GM23338 (cell line): ENCODE data around the gene SEC16B. TPM values are rescaled to one million over a fixed set of nuclear protein-coding genes. Genes with fewer than 3 reads are reported as not detected.

Experiments used
- ATAC-seq: fragments of 200-7000 bp; cut with Tn5 transposase; 3 replicates; pipeline ENCODE4 v1.9.1; 2020
- DNase-seq: peaks from one replicate; pipeline ENCODE4 v3.0.0-alpha.2; 2015; ENCODE audit warnings: low spot score
- H2AFZ ChIP-seq: fragments of 200-600 bp; sonication (generic); 2 replicates; pipeline ENCODE4 v1.8.0; 2016; ENCODE audit warnings: antibody characterized with exemption, mild to moderate bottlenecking, moderate library complexity
- H3F3A ChIP-seq: fragments of 200-600 bp; sonication (generic); replicated peaks from 2 replicates; pipeline ENCODE4 v1.8.0; 2017; ENCODE audit warnings: antibody characterized with exemption, mixed run types, low read depth
- H3K27ac ChIP-seq: fragments of 200-600 bp; sonication (generic); 2 replicates; pipeline ENCODE4 v1.6.1; 2016; ENCODE audit warnings: low read depth
- H3K27me3 ChIP-seq: fragments of 200-600 bp; sonication (generic); 2 replicates; pipeline ENCODE4 v1.8.0; 2016; ENCODE audit warnings: mild to moderate bottlenecking, mixed run types, moderate library complexity; ENCODE audit not compliant: insufficient read depth
- H3K36me3 ChIP-seq: fragments of 200-600 bp; sonication (generic); 2 replicates; pipeline ENCODE4 v1.8.0; 2016; ENCODE audit warnings: mild to moderate bottlenecking; ENCODE audit not compliant: insufficient read depth
- H3K4me1 ChIP-seq: fragments of 200-600 bp; sonication (generic); 2 replicates; pipeline ENCODE4 v1.8.0; 2016; ENCODE audit warnings: mild to moderate bottlenecking, moderate library complexity; ENCODE audit not compliant: insufficient read depth
- H3K4me2 ChIP-seq: fragments of 200-600 bp; sonication (generic); 2 replicates; pipeline ENCODE4 v1.7.1; 2017; ENCODE audit warnings: mixed run types
- H3K4me3 ChIP-seq: fragments of 200-600 bp; sonication (generic); 2 replicates; pipeline ENCODE4 v1.6.1; 2016; ENCODE audit warnings: mixed run types
- H3K79me2 ChIP-seq: fragments of 200-600 bp; sonication (generic); replicated peaks from 2 replicates; pipeline ENCODE4 v1.8.0; 2017; ENCODE audit warnings: mild to moderate bottlenecking; ENCODE audit not compliant: insufficient read depth
- H3K9me2 ChIP-seq: fragments of 200-600 bp; sonication (generic); 2 replicates; pipeline ENCODE4 v1.8.0; 2017; ENCODE audit not compliant: insufficient read depth
- H4K20me1 ChIP-seq: fragments of 200-600 bp; sonication (generic); replicated peaks from 2 replicates; pipeline ENCODE4 v1.8.0; 2017; ENCODE audit warnings: mild to moderate bottlenecking; ENCODE audit not compliant: insufficient read depth
- H3K27ac Mint-ChIP-seq: 2 replicates; pipeline ENCODE4 v1.8.0; 2020; ENCODE audit warnings: inconsistent platforms, mild to moderate bottlenecking, moderate library complexity, mixed read lengths
- H3K27me3 Mint-ChIP-seq: 3 replicates; pipeline ENCODE4 v1.8.0; 2022; ENCODE audit warnings: low read depth, mild to moderate bottlenecking, moderate library complexity, mixed read lengths, inconsistent platforms; ENCODE audit not compliant: insufficient read depth, poor library complexity
- H3K36me3 Mint-ChIP-seq: 3 replicates; pipeline ENCODE4 v1.8.0; 2021; ENCODE audit warnings: low read depth, mild to moderate bottlenecking, inconsistent platforms, moderate library complexity, mixed read lengths
- H3K4me1 Mint-ChIP-seq: 3 replicates; pipeline ENCODE4 v1.8.0; 2020; ENCODE audit warnings: mild to moderate bottlenecking, inconsistent platforms, mixed read lengths
- H3K4me3 Mint-ChIP-seq: 3 replicates; pipeline ENCODE4 v1.8.0; 2021; ENCODE audit warnings: moderate library complexity, mild to moderate bottlenecking, inconsistent platforms, mixed read lengths
- H3K9me3 Mint-ChIP-seq: 3 replicates; pipeline ENCODE4 v1.8.0; 2020; ENCODE audit warnings: moderate library complexity, mild to moderate bottlenecking, inconsistent platforms, mixed read lengths
- CREB1 ChIP-seq: fragments of 250-450 bp; sonication (Bioruptor Pico); IDR thresholded peaks from 2 replicates; pipeline ENCODE4 v1.5.0; 2020; ENCODE audit warnings: low read depth, mild to moderate bottlenecking, moderate library complexity
- EZH2phosphoT487 ChIP-seq: fragments of 200-600 bp; sonication (generic); IDR thresholded peaks from one replicate; pipeline ENCODE4 v1.8.1; 2018; ENCODE audit warnings: antibody characterized with exemption; ENCODE audit not compliant: unreplicated experiment
- JUNB ChIP-seq: IDR thresholded peaks from one replicate; pipeline ENCODE4 v1.6.1; 2016; ENCODE audit warnings: antibody characterized with exemption; ENCODE audit not compliant: unreplicated experiment
- NANOG ChIP-seq: IDR thresholded peaks from 2 replicates; pipeline ENCODE4 v1.6.1; 2016; ENCODE audit warnings: antibody characterized with exemption, borderline replicate concordance
- STAT1 ChIP-seq: IDR thresholded peaks from one replicate; pipeline ENCODE4 v1.6.1; 2016; ENCODE audit warnings: antibody characterized with exemption; ENCODE audit not compliant: unreplicated experiment
- ZNF114 ChIP-seq: fragments of 250-450 bp; sonication (Bioruptor Pico); IDR thresholded peaks from 2 replicates; pipeline ENCODE4 v1.5.0; 2020; ENCODE audit warnings: mild to moderate bottlenecking, moderate library complexity
- ZNF331 ChIP-seq: fragments of 250-450 bp; sonication (Bioruptor Pico); IDR thresholded peaks from 2 replicates; pipeline ENCODE4 v1.5.0; 2020; ENCODE audit warnings: low read depth, mild to moderate bottlenecking, moderate library complexity
- polyA plus RNA-seq: library from polyadenylated mRNA; unstranded; fragments of >200 nt; fragmentation: Nextera tagmentation; extraction: Ambion mirVana; gene quantifications from 2 replicates; pipeline ENCODE4 v1.2.1, GENCODE V29; 2016
- total RNA-seq: library from RNA; depleted of rRNA; stranded (reverse); fragments of >200 nt; shearing (Covaris generic); gene quantifications from 2 replicates; pipeline ENCODE4 v1.2.3, GENCODE V29; 2014
- TF ChIP-seq, protein P1 (sequence below): fragments of 250-450 bp; sonication (Bioruptor Pico); IDR thresholded peaks from 2 replicates; pipeline ENCODE4 v1.5.0; 2020; ENCODE audit warnings: mild to moderate bottlenecking, moderate library complexity
- TF ChIP-seq, protein P2 (sequence below), 2 experiments: fragments of 200-600 bp in 1 of 2; sonication (generic) in 1 of 2; conservative IDR thresholded peaks; 2 replicates each; pipeline versions ENCODE4 v1.5.1 to v1.6.1; 2016 to 2017; ENCODE audit warnings: antibody characterized with exemption in 2 of 2, low read depth in 2 of 2, mild to moderate bottlenecking in 2 of 2, moderate library complexity in 1 of 2

SEC16B gene
- total and polyA plus RNA-seq, 2 experiments from 2014 or later: 0.29 to 1.2 TPM

DNA sequence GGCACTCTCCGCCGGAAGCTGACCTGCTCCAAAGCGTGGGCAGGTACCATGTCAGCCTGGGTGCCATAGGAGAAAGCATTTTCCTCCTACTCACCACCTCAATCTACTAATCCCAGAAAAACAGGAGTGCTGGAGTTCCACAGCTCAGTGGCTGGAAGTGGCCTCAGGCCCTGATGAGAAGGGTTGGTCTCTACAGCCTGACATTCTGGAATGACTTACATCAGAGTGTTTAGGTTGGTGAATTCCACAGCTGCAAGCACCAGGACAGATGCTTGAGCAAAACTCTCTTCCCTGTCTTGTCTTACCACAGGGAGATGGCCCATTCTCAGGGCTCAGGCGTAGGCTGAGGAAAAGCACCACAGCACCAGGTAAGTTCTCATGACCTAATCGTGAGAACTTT lies 5.5 kb downstream of the SEC16B start:
- H3K36me3 Mint-ChIP-seq: no peaks in the 10 kb centered on the region
- Histone ChIP-seq H3K4me2 (no peak overlapping the region), H3K36me3 (no peaks in the 10 kb centered on the region), H3K27ac (no peak overlapping the region), H3K4me1 (no peaks in the 10 kb centered on the region; the same call in 1 of the 2 replicates), H4K20me1 (no peaks in the 10 kb centered on the region), H2AFZ (no peak overlapping the region), H3F3A (no peaks in the 10 kb centered on the region), H3K9me2 (peaks cover 7% of the 10 kb centered on the region; the same call in 1 of the 2 replicates), H3K27me3 (no peaks in the 10 kb centered on the region), H3K79me2 (no peaks in the 10 kb centered on the region), H3K4me3 (no peak overlapping the region)
- no peak overlapping the region for H3K4me3 Mint-ChIP-seq
- no peaks in the 10 kb centered on the region; the same call in 2 of the 3 replicates for H3K9me3 Mint-ChIP-seq
- DNase-seq: no peak
- H3K4me1 Mint-ChIP-seq: peaks cover 14% of the 10 kb centered on the region
- no peaks in the 10 kb centered on the region for H3K27me3 Mint-ChIP-seq
- no peak overlapping the region for H3K27ac Mint-ChIP-seq
- no peak for ATAC-seq
- no peak for TF ChIP-seq JUNB
- TF ChIP-seq ZNF331 (CRISPR knock-in tag): no peak
- no peak for TF ChIP-seq NANOG
- TF ChIP-seq, protein P1, sequence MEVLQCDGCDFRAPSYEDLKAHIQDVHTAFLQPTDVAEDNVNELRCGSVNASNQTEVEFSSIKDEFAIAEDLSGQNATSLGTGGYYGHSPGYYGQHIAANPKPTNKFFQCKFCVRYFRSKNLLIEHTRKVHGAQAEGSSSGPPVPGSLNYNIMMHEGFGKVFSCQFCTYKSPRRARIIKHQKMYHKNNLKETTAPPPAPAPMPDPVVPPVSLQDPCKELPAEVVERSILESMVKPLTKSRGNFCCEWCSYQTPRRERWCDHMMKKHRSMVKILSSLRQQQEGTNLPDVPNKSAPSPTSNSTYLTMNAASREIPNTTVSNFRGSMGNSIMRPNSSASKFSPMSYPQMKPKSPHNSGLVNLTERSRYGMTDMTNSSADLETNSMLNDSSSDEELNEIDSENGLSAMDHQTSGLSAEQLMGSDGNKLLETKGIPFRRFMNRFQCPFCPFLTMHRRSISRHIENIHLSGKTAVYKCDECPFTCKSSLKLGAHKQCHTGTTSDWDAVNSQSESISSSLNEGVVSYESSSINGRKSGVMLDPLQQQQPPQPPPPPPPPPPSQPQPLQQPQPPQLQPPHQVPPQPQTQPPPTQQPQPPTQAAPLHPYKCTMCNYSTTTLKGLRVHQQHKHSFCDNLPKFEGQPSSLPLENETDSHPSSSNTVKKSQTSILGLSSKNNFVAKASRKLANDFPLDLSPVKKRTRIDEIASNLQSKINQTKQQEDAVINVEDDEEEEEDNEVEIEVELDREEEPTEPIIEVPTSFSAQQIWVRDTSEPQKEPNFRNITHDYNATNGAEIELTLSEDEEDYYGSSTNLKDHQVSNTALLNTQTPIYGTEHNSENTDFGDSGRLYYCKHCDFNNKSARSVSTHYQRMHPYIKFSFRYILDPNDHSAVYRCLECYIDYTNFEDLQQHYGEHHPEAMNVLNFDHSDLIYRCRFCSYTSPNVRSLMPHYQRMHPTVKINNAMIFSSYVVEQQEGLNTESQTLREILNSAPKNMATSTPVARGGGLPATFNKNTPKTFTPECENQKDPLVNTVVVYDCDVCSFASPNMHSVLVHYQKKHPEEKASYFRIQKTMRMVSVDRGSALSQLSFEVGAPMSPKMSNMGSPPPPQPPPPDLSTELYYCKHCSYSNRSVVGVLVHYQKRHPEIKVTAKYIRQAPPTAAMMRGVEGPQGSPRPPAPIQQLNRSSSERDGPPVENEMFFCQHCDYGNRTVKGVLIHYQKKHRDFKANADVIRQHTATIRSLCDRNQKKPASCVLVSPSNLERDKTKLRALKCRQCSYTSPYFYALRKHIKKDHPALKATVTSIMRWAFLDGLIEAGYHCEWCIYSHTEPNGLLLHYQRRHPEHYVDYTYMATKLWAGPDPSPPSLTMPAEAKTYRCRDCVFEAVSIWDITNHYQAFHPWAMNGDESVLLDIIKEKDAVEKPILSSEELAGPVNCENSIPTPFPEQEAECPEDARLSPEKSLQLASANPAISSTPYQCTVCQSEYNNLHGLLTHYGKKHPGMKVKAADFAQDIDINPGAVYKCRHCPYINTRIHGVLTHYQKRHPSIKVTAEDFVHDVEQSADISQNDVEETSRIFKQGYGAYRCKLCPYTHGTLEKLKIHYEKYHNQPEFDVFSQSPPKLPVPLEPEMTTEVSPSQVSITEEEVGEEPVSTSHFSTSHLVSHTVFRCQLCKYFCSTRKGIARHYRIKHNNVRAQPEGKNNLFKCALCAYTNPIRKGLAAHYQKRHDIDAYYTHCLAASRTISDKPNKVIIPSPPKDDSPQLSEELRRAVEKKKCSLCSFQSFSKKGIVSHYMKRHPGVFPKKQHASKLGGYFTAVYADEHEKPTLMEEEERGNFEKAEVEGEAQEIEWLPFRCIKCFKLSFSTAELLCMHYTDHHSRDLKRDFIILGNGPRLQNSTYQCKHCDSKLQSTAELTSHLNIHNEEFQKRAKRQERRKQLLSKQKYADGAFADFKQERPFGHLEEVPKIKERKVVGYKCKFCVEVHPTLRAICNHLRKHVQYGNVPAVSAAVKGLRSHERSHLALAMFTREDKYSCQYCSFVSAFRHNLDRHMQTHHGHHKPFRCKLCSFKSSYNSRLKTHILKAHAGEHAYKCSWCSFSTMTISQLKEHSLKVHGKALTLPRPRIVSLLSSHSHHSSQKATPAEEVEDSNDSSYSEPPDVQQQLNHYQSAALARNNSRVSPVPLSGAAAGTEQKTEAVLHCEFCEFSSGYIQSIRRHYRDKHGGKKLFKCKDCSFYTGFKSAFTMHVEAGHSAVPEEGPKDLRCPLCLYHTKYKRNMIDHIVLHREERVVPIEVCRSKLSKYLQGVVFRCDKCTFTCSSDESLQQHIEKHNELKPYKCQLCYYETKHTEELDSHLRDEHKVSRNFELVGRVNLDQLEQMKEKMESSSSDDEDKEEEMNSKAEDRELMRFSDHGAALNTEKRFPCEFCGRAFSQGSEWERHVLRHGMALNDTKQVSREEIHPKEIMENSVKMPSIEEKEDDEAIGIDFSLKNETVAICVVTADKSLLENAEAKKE (CRISPR knock-in tag): no peak
- no peak for TF ChIP-seq STAT1
- TF ChIP-seq CREB1 (CRISPR knock-in tag): no peak
- TF ChIP-seq EZH2phosphoT487: no peak
- TF ChIP-seq, protein P2, sequence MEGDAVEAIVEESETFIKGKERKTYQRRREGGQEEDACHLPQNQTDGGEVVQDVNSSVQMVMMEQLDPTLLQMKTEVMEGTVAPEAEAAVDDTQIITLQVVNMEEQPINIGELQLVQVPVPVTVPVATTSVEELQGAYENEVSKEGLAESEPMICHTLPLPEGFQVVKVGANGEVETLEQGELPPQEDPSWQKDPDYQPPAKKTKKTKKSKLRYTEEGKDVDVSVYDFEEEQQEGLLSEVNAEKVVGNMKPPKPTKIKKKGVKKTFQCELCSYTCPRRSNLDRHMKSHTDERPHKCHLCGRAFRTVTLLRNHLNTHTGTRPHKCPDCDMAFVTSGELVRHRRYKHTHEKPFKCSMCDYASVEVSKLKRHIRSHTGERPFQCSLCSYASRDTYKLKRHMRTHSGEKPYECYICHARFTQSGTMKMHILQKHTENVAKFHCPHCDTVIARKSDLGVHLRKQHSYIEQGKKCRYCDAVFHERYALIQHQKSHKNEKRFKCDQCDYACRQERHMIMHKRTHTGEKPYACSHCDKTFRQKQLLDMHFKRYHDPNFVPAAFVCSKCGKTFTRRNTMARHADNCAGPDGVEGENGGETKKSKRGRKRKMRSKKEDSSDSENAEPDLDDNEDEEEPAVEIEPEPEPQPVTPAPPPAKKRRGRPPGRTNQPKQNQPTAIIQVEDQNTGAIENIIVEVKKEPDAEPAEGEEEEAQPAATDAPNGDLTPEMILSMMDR (conservative IDR thresholded peaks at IDR 0.05; ENCODE audit: low read depth in 2 of 2): no peak
- TF ChIP-seq ZNF114 (CRISPR knock-in tag): no peak
